GM12878 (cell line): ENCODE results near the gene TMEM132D. TPM values are rescaled to one million over a fixed set of nuclear protein-coding genes. Genes with fewer than 3 reads are reported as not detected.

Experiments used
- ATAC-seq: fragments of 200-7000 bp; cut with Tn5 transposase; 3 replicates; pipeline ENCODE4 v1.9.1; 2020; ENCODE audit warnings: mild to moderate bottlenecking, moderate library complexity
- BruUV-seq: library from RNA; stranded (reverse); fragments of 400-500 nt; replicated peaks from 2 replicates; lab custom pipeline; 2021; lab: Mats Ljungman, UMichigan
- CTCF ChIA-PET: fragments of 300-600 bp; sonication (Branson Sonifier 250); formaldehyde crosslinking; extraction: SDS; loops from one replicate; lab custom pipeline; 2021; ENCODE audit warnings: inconsistent platforms; lab: Yijun Ruan, JAX
- POLR2A ChIA-PET: fragments of 350-600 bp; formaldehyde crosslinking; extraction: SDS; loops from one replicate; lab custom pipeline; 2021; ENCODE audit warnings: inconsistent platforms; lab: Charles Lee
- RAD21 ChIA-PET: fragments of 300-600 bp; sonication (Branson Sonifier 250); formaldehyde crosslinking; loops from one replicate; lab custom pipeline; 2023; ENCODE audit warnings: antibody characterized with exemption; ENCODE audit not compliant: unreplicated experiment; lab: Charles Lee
- SMC1A ChIA-PET: fragments of 300-600 bp; sonication (Branson Sonifier 250); formaldehyde crosslinking; loops from one replicate; lab custom pipeline; 2023; ENCODE audit not compliant: unreplicated experiment, uncharacterized antibody; lab: Charles Lee
- DNase-seq: peaks from one replicate; pipeline ENCODE4 v3.0.0-alpha.2; 2011; ENCODE audit warnings: low read depth, low spot score
- FAIRE-seq: peaks from 3 replicates; lab custom pipeline; 2011; peaks lifted over from hg19 to GRCh38; lab: Jason Lieb, UNC
- H2AFZ ChIP-seq: 2 replicates; pipeline ENCODE4 v1.6.0; 2011; ENCODE audit warnings: low read depth, low read length, control low read depth; ENCODE audit not compliant: control insufficient read depth
- H3K27ac ChIP-seq: 2 replicates; pipeline ENCODE4 v1.5.1; 2011; ENCODE audit warnings: control low read depth; ENCODE audit not compliant: control insufficient read depth, insufficient read depth
- H3K27me3 ChIP-seq, 2 experiments: replicated peaks in 1 of 2; 2 replicates each; pipeline versions ENCODE4 v1.6.0 to v1.6.1; 2011; ENCODE audit warnings: low read length in 1 of 2; ENCODE audit not compliant: control insufficient read depth in 2 of 2, insufficient read depth in 2 of 2
- H3K36me3 ChIP-seq, 2 experiments: 2 replicates each; pipeline ENCODE4 v1.5.1; 2011; ENCODE audit warnings: low read length in 1 of 2; ENCODE audit not compliant: control insufficient read depth in 2 of 2, insufficient read depth in 2 of 2
- H3K4me1 ChIP-seq: 2 replicates; pipeline ENCODE4 v1.6.1; 2011; ENCODE audit warnings: mild to moderate bottlenecking, low read length, moderate library complexity, mixed read lengths; ENCODE audit not compliant: control insufficient read depth, insufficient read depth
- H3K4me2 ChIP-seq: 2 replicates; pipeline ENCODE4 v1.6.0; 2011; ENCODE audit warnings: control low read depth; ENCODE audit not compliant: control insufficient read depth, insufficient read depth
- H3K4me3 ChIP-seq: fragments of 200-600 bp; sonication (generic); 2 replicates; pipeline ENCODE4 v1.5.1; 2016
- H3K79me2 ChIP-seq: 2 replicates; pipeline ENCODE4 v1.6.0; 2011; ENCODE audit warnings: low read length; ENCODE audit not compliant: control insufficient read depth, insufficient read depth
- H3K9ac ChIP-seq: 2 replicates; pipeline ENCODE4 v1.8.0; 2011; ENCODE audit warnings: low read length, control low read depth, mixed read lengths; ENCODE audit not compliant: control insufficient read depth, insufficient read depth
- H3K9me3 ChIP-seq: replicated peaks from 3 replicates; pipeline ENCODE4 v1.5.1; 2011; ENCODE audit warnings: mild to moderate bottlenecking, low read length; ENCODE audit not compliant: control insufficient read depth, insufficient read depth
- H4K20me1 ChIP-seq: 2 replicates; pipeline ENCODE4 v1.6.0; 2011; ENCODE audit not compliant: control insufficient read depth, insufficient read depth
- BRCA1 ChIP-seq: IDR thresholded peaks from 2 replicates; pipeline ENCODE4 v1.6.1; 2011; ENCODE audit warnings: low read depth, low read length, improper control_type of control experiment
- CBX3 ChIP-seq: fragments of 200-600 bp; sonication (generic); IDR thresholded peaks from 2 replicates; pipeline ENCODE4 v1.6.1; 2016; ENCODE audit warnings: low read depth, borderline replicate concordance
- FOXM1 ChIP-seq: IDR thresholded peaks from 2 replicates; pipeline ENCODE4 v1.6.1; 2012; ENCODE audit warnings: low read depth, mild to moderate bottlenecking, inconsistent platforms, low read length, moderate library complexity
- MYC ChIP-seq: IDR thresholded peaks from 2 replicates; pipeline ENCODE4 v1.6.1; 2011; ENCODE audit warnings: mild to moderate bottlenecking, low read length, moderate library complexity, inconsistent platforms; ENCODE audit not compliant: insufficient read depth, insufficient replicate concordance, insufficient read length, severe bottlenecking
- SREBF2 ChIP-seq: IDR thresholded peaks from 2 replicates; pipeline ENCODE4 v1.6.1; 2012; ENCODE audit warnings: mild to moderate bottlenecking, low read length
- TBL1XR1 ChIP-seq: IDR thresholded peaks from 2 replicates; pipeline ENCODE4 v1.6.1; 2012; ENCODE audit warnings: low read depth, low read length, improper control_type of control experiment
- TCF12 ChIP-seq: IDR thresholded peaks from 2 replicates; pipeline ENCODE4 v1.6.1; 2011; ENCODE audit warnings: low read depth, mild to moderate bottlenecking, low read length
- ZBTB4 ChIP-seq: fragments of 450-650 bp; formaldehyde crosslinking; IDR thresholded peaks from 2 replicates; pipeline ENCODE4 v1.4.0; 2022; ENCODE audit warnings: mild to moderate bottlenecking, moderate library complexity
- ZBTB40 ChIP-seq: fragments of 450-650 bp; IDR thresholded peaks from 2 replicates; pipeline ENCODE4 v1.6.1; 2016; ENCODE audit warnings: mild to moderate bottlenecking, moderate library complexity, borderline replicate concordance
- ZNF622 ChIP-seq: fragments of 450-650 bp; IDR thresholded peaks from 2 replicates; pipeline ENCODE4 v1.6.1; 2017; ENCODE audit warnings: mild to moderate bottlenecking, inconsistent platforms
- WGBS: methylation state at CpG from one replicate; pipeline ENCODE4 v1.1.6; 2016; ENCODE audit warnings: low lambda C conversion rate; ENCODE audit not compliant: insufficient replicate concordance, insufficient coverage; ENCODE audit errors: missing lambda C conversion rate; 5-methylcytosine and 5-hydroxymethylcytosine counted together
- in situ Hi-C: fragments of 300-500 bp; cut with MboI; formaldehyde crosslinking; loops from 9 replicates; pipeline ENCODE4 v1.14.3; 2018; ENCODE audit warnings: mixed read lengths
- intact Hi-C: fragments of 100-400 bp; cut with micrococcal nuclease; formaldehyde crosslinking; loops from one replicate; pipeline ENCODE4 v1.14.2; 2022; ENCODE audit not compliant: unreplicated experiment
- polyA plus RNA-seq, 11 experiments: library from polyadenylated mRNA; depleted of rRNA in 4 of 11; unstranded in 6 of 11; stranded (reverse) in 5 of 11; fragments of >200 nt; fragmentation: Nextera tagmentation in 4 of 11; fragmentation: Illumina TruSeq in 1 of 11; extraction: Ambion mirVana in 4 of 11; extraction: Trizol in 1 of 11; gene quantifications; 1 replicate in 1 of 11; 2 replicates in 10 of 11; pipeline versions ENCODE4 v1.2.1 to v1.2.3, GENCODE V29; 2011 to 2016; ENCODE audit warnings: inconsistent platforms in 2 of 11, missing spikeins in 2 of 11, low read depth in 1 of 11
- total RNA-seq, 4 experiments: library from RNA; depleted of rRNA in 3 of 4; stranded (reverse); fragments of >200 nt in 3 of 4; fragmentation: Illumina TruSeq in 1 of 4; extraction: Trizol in 1 of 4; gene quantifications; 2 replicates each; pipeline versions ENCODE4 v1.2.1 to v1.2.3, GENCODE V29; 2013 to 2021

The TMEM132D gene
- total and polyA plus RNA-seq, 10 of the 15 experiments (the other 5 are each of a cell fraction or from before 2014, with no cell fraction given), result under 0.01 to 0.12 (median 0.02) TPM; not detected in 3

- no peak overlapping the region for H3K27ac ChIP-seq
- FAIRE-seq, result no peak
Measured at GRCh38 chr12:129203456-129203855, 700.4 kb downstream of the TMEM132D start.

GRCh38 chr12:129202109-129202814 lies 701.6 kb downstream of the TMEM132D start:
- ChIA-PET CTCF (no interaction called here), POLR2A (no interaction called here), RAD21 (no interaction called here), SMC1A (no interaction called here)
- Histone ChIP-seq H3K4me2 (no peak overlapping the region), H2AFZ (no peak overlapping the region), H3K9ac (no peak overlapping the region), H3K27ac (no peak overlapping the region), H3K4me1 (no peaks in the 10 kb centered on the region), H3K79me2 (no peaks in the 10 kb centered on the region), H3K36me3 (no peaks in the 10 kb centered on the region), H3K27me3 (no peaks in the 10 kb centered on the region), H3K9me3 (no peaks in the 10 kb centered on the region), H4K20me1 (no peaks in the 10 kb centered on the region), H3K4me3 (no peak overlapping the region)
- no peak for DNase-seq
- intact Hi-C loops, result no loop called here
- in situ Hi-C loops, result no loop called here
- WGBS, result 0% methylated on average over 6 of the region's 6 CpGs
- FAIRE-seq, result no peak
- no peak for ATAC-seq
- no TSS peak for BruUV-seq
- no peak for TF ChIP-seq MYC
- no peak for TF ChIP-seq CBX3
- no peak for TF ChIP-seq ZBTB40
- TF ChIP-seq TCF12, result no peak
- no peak for TF ChIP-seq ZNF622
- TF ChIP-seq ZBTB4 (CRISPR knock-in tag), result no peak
- TF ChIP-seq SREBF2, result no peak
- TF ChIP-seq TBL1XR1, result no peak
- no peak for TF ChIP-seq BRCA1

More at GRCh38 chr12:129203456-129203855, 700.4 kb downstream of the TMEM132D start:
- ChIA-PET RAD21 (no interaction called here), POLR2A (no interaction called here), CTCF (no interaction called here), SMC1A (no interaction called here)
- no peaks in the 10 kb centered on the region; a peak in 1 of 4 replicates for H3K27me3 ChIP-seq
- H3K4me1 ChIP-seq, result no peaks in the 10 kb centered on the region
- in situ Hi-C loops, result no loop called here
- H3K4me2 ChIP-seq, result no peak overlapping the region
- no peak overlapping the region for H2AFZ ChIP-seq
- H4K20me1 ChIP-seq, result no peaks in the 10 kb centered on the region
- H3K9ac ChIP-seq, result no peak overlapping the region
- WGBS, result 0% methylated on average over 2 of the region's 2 CpGs
- no peak overlapping the region for H3K4me3 ChIP-seq
- intact Hi-C loops, result no loop called here
- no peaks in the 10 kb centered on the region for H3K36me3 ChIP-seq
- DNase-seq, result no peak
- TF ChIP-seq FOXM1 (no peak), ZNF622 (no peak)
- TF ChIP-seq, all 136 proteins: peak for 0
- ATAC-seq, result no peak
- no peaks in the 10 kb centered on the region for H3K79me2 ChIP-seq
- BruUV-seq, result no TSS peak
- H3K9me3 ChIP-seq, result no peaks in the 10 kb centered on the region
